NB4 (cell line): Measurements from ENCODE around the gene RAD51B.

ENCODE experiments used
- DNase-seq: peaks from one replicate; pipeline ENCODE4 v3.0.0; 2010; ENCODE audit warnings: low read depth
- H3K4me3 ChIP-seq: one replicate; pipeline ENCODE4 v1.5.1; 2011; ENCODE audit warnings: mild to moderate bottlenecking, low read depth, low read length, moderate library complexity
- MYC ChIP-seq: IDR thresholded peaks from 2 replicates; pipeline ENCODE4 v1.6.1; 2011; ENCODE audit warnings: low read depth, low read length
- POLR2A ChIP-seq: IDR thresholded peaks from 2 replicates; pipeline ENCODE4 v1.6.1; 2011; ENCODE audit warnings: mild to moderate bottlenecking; ENCODE audit not compliant: insufficient read length; ENCODE audit errors: extremely low read depth
- TF ChIP-seq, protein P1 (sequence below): IDR thresholded peaks from 2 replicates; pipeline ENCODE4 v1.6.1; 2011; ENCODE audit warnings: low read depth, low read length
- TF ChIP-seq, protein P2 (sequence below): IDR thresholded peaks from one replicate; pipeline ENCODE4 v1.5.1; 2012; ENCODE audit warnings: low read depth, low read length

RAD51B gene

DNA sequence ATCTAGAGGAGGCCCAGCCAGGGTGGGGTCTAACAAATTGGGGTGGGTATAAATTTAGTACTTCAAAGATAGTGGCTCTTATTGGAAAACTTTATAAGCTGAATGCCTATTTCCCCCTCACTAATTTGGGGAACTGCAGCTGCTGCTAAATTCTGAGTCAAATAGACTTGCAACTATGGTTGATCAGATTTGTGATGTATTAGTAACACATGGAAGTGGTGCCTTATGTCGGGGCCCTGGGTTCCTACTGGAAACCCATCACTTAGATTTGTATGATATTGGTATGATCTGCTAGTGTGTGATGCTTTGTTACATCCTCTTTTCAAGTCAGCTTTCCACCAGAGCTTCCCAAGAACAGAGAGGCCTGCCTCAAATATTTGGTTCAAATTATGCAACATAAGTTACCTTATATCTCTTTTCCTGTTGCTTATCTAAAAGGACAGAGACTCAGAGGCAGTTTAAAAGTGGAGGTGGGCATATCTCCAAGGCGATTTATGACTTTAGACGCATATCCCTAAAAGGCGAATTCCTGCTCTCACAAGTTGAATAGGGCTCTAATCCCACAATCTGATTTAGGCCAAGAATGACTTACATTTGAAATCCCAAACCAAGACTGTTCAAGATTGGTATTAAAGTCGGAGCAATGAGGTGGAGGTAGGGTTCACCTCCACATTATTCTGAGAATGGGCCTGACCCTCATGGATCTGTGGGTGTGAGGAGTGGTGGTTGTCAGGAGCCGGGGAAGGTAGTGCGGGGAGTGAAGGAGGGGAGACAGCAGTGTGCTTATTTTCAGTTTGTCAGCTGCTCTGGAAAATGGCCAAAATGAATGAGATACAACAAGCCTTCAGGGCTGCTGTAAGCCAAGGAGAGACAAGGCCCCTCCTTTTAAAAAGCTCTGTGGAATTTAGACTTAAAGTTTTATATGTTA lies 425.8 kb downstream of the RAD51B start:
- no peak for TF ChIP-seq MYC
- no peak overlapping the region for H3K4me3 ChIP-seq
- no peak for DNase-seq

DNA sequence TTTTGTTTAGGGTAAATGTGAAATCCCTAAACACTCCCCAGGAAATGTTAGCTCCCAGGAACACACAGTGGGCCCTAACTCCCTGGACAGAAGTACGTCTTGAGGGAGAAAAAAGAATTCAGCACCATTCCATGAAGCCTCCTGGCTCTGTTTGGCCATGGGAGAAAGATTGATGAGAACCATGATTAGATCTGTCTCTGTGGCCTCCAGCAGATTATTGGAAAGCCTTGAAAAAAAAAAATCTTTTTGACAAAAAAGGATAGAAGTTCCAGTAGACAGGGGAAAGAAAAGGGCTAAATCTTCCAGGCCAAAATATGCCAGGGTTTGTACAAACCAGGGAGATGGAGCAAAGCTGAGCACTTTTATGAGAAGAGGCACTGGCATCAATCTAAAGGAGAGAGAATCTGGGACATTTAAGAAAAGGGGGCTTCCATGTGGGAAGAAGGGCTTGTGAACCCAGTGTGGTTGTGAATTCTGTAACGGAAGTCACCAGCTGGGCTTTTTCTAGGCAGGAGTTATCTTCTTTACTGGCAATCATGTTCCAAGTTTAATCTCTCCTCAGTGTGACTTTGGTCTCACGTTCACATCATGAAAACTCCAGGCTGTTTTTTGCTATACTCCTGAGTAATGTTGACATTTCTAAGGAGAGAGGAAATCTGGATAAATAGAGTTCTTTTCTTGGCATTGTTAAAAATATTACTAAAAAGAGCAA lies 426.7 kb downstream of the RAD51B start:
- H3K4me3 ChIP-seq: no peak overlapping the region
- TF ChIP-seq, protein P1, sequence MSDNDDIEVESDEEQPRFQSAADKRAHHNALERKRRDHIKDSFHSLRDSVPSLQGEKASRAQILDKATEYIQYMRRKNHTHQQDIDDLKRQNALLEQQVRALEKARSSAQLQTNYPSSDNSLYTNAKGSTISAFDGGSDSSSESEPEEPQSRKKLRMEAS: no peak
- no peak for TF ChIP-seq MYC
- DNase-seq: no peak

DNA sequence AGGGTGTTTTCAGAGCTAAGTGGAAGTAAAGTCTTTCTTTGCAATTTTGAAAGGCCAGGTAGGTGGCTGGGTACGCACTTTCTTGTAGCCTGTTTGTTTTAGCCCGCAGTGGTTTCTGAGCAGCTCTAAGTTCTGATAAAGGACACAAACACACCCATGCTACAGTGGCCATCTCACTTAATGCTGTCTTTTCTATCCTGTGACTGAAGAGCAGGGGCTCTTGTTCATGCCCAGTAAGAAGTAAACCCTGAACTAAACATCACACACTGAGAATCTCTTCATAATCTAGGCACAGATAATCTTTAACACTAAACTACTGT lies 427.2 kb downstream of the RAD51B start:
- TF ChIP-seq MYC: no peak
- TF ChIP-seq, protein P2, sequence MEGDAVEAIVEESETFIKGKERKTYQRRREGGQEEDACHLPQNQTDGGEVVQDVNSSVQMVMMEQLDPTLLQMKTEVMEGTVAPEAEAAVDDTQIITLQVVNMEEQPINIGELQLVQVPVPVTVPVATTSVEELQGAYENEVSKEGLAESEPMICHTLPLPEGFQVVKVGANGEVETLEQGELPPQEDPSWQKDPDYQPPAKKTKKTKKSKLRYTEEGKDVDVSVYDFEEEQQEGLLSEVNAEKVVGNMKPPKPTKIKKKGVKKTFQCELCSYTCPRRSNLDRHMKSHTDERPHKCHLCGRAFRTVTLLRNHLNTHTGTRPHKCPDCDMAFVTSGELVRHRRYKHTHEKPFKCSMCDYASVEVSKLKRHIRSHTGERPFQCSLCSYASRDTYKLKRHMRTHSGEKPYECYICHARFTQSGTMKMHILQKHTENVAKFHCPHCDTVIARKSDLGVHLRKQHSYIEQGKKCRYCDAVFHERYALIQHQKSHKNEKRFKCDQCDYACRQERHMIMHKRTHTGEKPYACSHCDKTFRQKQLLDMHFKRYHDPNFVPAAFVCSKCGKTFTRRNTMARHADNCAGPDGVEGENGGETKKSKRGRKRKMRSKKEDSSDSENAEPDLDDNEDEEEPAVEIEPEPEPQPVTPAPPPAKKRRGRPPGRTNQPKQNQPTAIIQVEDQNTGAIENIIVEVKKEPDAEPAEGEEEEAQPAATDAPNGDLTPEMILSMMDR: no peak
- TF ChIP-seq, protein P1: no peak
- no peak for TF ChIP-seq POLR2A
- DNase-seq: no peak
- no peak overlapping the region for H3K4me3 ChIP-seq

DNA sequence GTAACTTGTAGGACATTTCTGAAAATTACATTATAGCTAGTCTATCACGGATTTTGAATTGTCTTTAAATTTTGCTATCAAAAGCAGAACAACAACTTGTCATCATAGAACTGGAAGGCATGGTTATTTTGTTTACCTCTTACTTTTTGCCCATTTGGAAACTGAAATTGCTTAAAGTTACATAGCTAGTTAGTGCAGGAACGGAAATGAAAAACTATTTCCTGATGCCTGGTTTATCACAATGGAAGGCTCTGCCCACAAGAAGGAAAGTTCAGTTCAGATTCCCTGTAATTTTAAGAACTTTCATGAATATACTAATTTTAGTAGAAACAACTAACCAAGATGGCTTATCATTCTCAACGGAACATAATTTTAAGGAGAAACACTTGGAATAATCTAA lies 427.7 kb downstream of the RAD51B start:
- no peak overlapping the region for H3K4me3 ChIP-seq
- no peak for DNase-seq
- TF ChIP-seq POLR2A (no peak), MYC (no peak)
- TF ChIP-seq, protein P2: no peak
- TF ChIP-seq, protein P1: no peak

DNA sequence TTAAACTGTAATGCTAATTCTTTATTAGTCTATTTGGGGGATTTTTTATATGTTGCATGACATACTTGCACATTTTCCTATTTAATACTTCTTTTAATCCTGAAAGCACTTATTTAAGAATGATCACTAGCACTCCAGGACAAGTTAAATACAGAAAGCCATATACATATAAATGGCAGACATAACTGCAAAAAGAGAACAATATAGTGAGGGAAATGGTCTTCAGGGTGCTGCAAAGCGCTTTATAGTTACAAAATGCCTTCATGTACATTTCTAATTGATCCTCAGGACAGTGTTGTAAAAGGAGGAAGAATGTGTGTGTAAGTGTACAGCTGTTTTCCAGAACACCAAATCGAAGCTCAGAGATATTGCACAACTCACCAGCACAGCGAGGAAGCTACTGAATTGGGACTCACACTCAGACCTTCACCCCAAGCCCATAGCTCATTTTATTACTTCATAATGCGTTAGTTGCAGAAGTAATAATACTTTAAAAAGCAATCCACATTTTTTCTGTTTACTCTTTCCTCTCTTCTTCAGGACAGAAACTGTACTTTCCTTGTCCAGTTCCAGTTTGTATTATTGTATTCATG lies 428.2 kb downstream of the RAD51B start:
- DNase-seq: peak; percentile 59
- no peak overlapping the region for H3K4me3 ChIP-seq
- TF ChIP-seq, protein P1: no peak
- TF ChIP-seq MYC: no peak

DNA sequence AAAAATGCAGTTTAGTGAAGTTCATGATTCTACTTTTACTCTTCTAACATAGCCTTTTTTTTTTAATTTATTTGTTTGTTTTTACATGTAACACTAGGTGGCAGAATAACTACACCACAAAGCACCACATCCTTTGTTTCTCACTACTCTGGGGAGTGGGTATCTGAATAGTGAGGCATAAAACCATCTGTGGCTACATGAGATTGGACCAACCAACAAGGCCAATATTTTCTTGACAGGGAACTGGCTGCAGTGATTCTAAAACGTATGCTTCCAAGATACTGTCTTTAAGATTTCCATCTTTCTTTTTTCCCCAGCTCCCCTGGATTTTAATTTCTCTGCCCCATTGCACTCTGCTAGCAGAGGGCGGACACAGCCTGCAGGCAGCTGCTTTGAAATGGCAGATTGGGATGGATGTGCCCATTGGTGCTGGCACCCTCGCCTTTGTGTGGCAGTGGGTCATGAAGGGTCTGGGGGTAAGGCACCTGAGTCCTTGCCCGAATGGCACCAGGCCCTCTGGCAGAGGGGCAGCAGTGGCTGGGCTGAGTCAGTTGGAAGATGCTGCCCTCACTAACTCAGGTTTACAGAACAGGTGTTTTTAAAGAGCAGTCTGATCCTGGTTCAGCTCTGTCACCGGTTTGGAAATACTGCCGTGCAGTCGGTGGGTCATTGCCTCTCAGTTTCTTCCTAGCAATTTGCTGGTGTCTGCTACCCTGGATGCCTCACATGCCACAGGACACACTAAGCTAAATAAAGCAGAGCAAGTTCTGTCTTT lies 429.1 kb downstream of the RAD51B start:
- TF ChIP-seq POLR2A: no peak
- TF ChIP-seq, protein P2: no peak
- TF ChIP-seq, protein P1: no peak
- no peak for TF ChIP-seq MYC
- H3K4me3 ChIP-seq: no peak overlapping the region
- peak; percentile 64 for DNase-seq
